Skeletal muscle satellite cell (primary cell): ENCODE measurements around the gene ABCA10.
"Not testable (repeated sequence)": the region's sequence is repeated elsewhere in the genome, so short reads cannot be mapped to it uniquely, and the experiment has no call there.

Experiments used
- H3K27me3 ChIP-seq: 2 replicates; pipeline ENCODE4 v1.7.0; 2013; ENCODE audit warnings: low read length; ENCODE audit not compliant: control insufficient read depth, insufficient read depth
- H3K36me3 ChIP-seq: 2 replicates; pipeline ENCODE4 v1.7.0; 2013; ENCODE audit warnings: mild to moderate bottlenecking, control low read depth, low read length; ENCODE audit not compliant: insufficient read depth
- H3K4me1 ChIP-seq: 2 replicates; pipeline ENCODE4 v1.7.0; 2013; ENCODE audit warnings: low read length; ENCODE audit not compliant: control insufficient read depth, insufficient read depth
- H3K4me2 ChIP-seq: 2 replicates; pipeline ENCODE4 v1.7.0; 2013; ENCODE audit warnings: mild to moderate bottlenecking, low read length
- H3K4me3 ChIP-seq: 2 replicates; pipeline ENCODE4 v1.7.0; 2013; ENCODE audit warnings: low read length
- H3K9ac ChIP-seq: 2 replicates; pipeline ENCODE4 v1.7.0; 2013; ENCODE audit warnings: mild to moderate bottlenecking, low read depth, low read length, moderate library complexity
- H3K9me3 ChIP-seq: replicated peaks from 2 replicates; pipeline ENCODE4 v1.7.0; 2013; ENCODE audit warnings: mild to moderate bottlenecking, control low read depth, low read length

The ABCA10 gene

GRCh38 chr17:69223809-69224208 lies 4.8 kb downstream of the ABCA10 start:
- no peaks in the 10 kb centered on the region for H3K27me3 ChIP-seq
- H3K9ac ChIP-seq, result no peak overlapping the region
- no peaks in the 10 kb centered on the region for H3K36me3 ChIP-seq
- H3K4me1 ChIP-seq, result no peaks in the 10 kb centered on the region
- H3K9me3 ChIP-seq, result no peaks in the 10 kb centered on the region
- H3K4me2 ChIP-seq, result no peak overlapping the region
- H3K4me3 ChIP-seq, result no peak overlapping the region

GRCh38 chr17:69222707-69223258 lies 5.8 kb downstream of the ABCA10 start:
- H3K4me2 ChIP-seq, result no peak overlapping the region
- no peaks in the 10 kb centered on the region for H3K36me3 ChIP-seq
- no peak overlapping the region for H3K4me3 ChIP-seq
- H3K4me1 ChIP-seq, result no peaks in the 10 kb centered on the region
- H3K9ac ChIP-seq, result no peak overlapping the region
- H3K9me3 ChIP-seq, result no peaks in the 10 kb centered on the region
- H3K27me3 ChIP-seq, result no peaks in the 10 kb centered on the region

GRCh38 chr17:69220098-69220497 lies 8.5 kb downstream of the ABCA10 start:
- Histone ChIP-seq H3K4me1 (no peaks in the 10 kb centered on the region), H3K4me3 (no peak overlapping the region), H3K9ac (no peak overlapping the region), H3K9me3 (no peaks in the 10 kb centered on the region), H3K27me3 (no peaks in the 10 kb centered on the region), H3K4me2 (no peak overlapping the region), H3K36me3 (no peaks in the 10 kb centered on the region)

- Histone ChIP-seq H3K4me2 (no peak overlapping the region), H3K36me3 (no peaks in the 10 kb centered on the region), H3K9me3 (no peaks in the 10 kb centered on the region), H3K4me3 (no peak overlapping the region), H3K27me3 (no peaks in the 10 kb centered on the region), H3K9ac (no peak overlapping the region), H3K4me1 (no peaks in the 10 kb centered on the region)
These were observed 9.6 kb downstream of the ABCA10 start for GRCh38 chr17:69218986-69219385.

- no peaks in the 10 kb centered on the region for H3K36me3 ChIP-seq
- no peaks in the 10 kb centered on the region for H3K9me3 ChIP-seq
- no peaks in the 10 kb centered on the region for H3K4me1 ChIP-seq
- H3K4me2 ChIP-seq, result no peak overlapping the region
- H3K9ac ChIP-seq, result no peak overlapping the region
- no peak overlapping the region for H3K4me3 ChIP-seq
- no peaks in the 10 kb centered on the region for H3K27me3 ChIP-seq
These were observed 15.4 kb downstream of the ABCA10 start for GRCh38 chr17:69213059-69213813.

GRCh38 chr17:69208640-69209039 lies 20.0 kb downstream of the ABCA10 start:
- H3K4me1 ChIP-seq, result no peaks in the 10 kb centered on the region
- H3K36me3 ChIP-seq, result no peaks in the 10 kb centered on the region
- H3K4me3 ChIP-seq, result no peak overlapping the region
- H3K9ac ChIP-seq, result no peak overlapping the region
- H3K27me3 ChIP-seq, result no peaks in the 10 kb centered on the region
- no peaks in the 10 kb centered on the region for H3K9me3 ChIP-seq
- H3K4me2 ChIP-seq, result no peak overlapping the region

GRCh38 chr17:69207151-69207550 lies 21.5 kb downstream of the ABCA10 start:
- H3K4me2 ChIP-seq, result no peak overlapping the region
- no peak overlapping the region for H3K9ac ChIP-seq
- no peaks in the 10 kb centered on the region for H3K36me3 ChIP-seq
- no peaks in the 10 kb centered on the region for H3K9me3 ChIP-seq
- no peaks in the 10 kb centered on the region for H3K4me1 ChIP-seq
- no peaks in the 10 kb centered on the region for H3K27me3 ChIP-seq
- H3K4me3 ChIP-seq, result no peak overlapping the region

GRCh38 chr17:69198238-69198637 lies 30.4 kb downstream of the ABCA10 start:
- H3K4me2 ChIP-seq, result no peak overlapping the region
- H3K4me1 ChIP-seq, result no peaks in the 10 kb centered on the region
- H3K36me3 ChIP-seq, result no peaks in the 10 kb centered on the region
- no peak overlapping the region for H3K4me3 ChIP-seq
- no peaks in the 10 kb centered on the region for H3K27me3 ChIP-seq
- H3K9ac ChIP-seq, result no peak overlapping the region
- H3K9me3 ChIP-seq, result no peaks in the 10 kb centered on the region

- not testable (repeated sequence) for H3K9me3 ChIP-seq, H3K27me3 ChIP-seq, H3K4me3 ChIP-seq, H3K36me3 ChIP-seq, H3K4me1 ChIP-seq, H3K9ac ChIP-seq, H3K4me2 ChIP-seq
These were observed 32.4 kb downstream of the ABCA10 start for GRCh38 chr17:69196105-69196653.

- Histone ChIP-seq H3K27me3 (no peaks in the 10 kb centered on the region), H3K4me1 (no peaks in the 10 kb centered on the region), H3K9ac (no peak overlapping the region), H3K4me2 (no peak overlapping the region), H3K4me3 (no peak overlapping the region), H3K9me3 (no peaks in the 10 kb centered on the region), H3K36me3 (no peaks in the 10 kb centered on the region)
These were observed 35.9 kb downstream of the ABCA10 start for GRCh38 chr17:69192754-69193153.

- Histone ChIP-seq H3K9me3 (no peaks in the 10 kb centered on the region), H3K27me3 (no peaks in the 10 kb centered on the region), H3K4me1 (no peaks in the 10 kb centered on the region), H3K9ac (no peak overlapping the region), H3K36me3 (no peaks in the 10 kb centered on the region), H3K4me3 (no peak overlapping the region), H3K4me2 (no peak overlapping the region)
These were observed 39.8 kb downstream of the ABCA10 start for GRCh38 chr17:69188796-69189195.

- Histone ChIP-seq H3K9me3 (no peaks in the 10 kb centered on the region), H3K4me2 (no peak overlapping the region), H3K9ac (no peak overlapping the region), H3K4me3 (no peak overlapping the region), H3K36me3 (no peaks in the 10 kb centered on the region), H3K4me1 (no peaks in the 10 kb centered on the region), H3K27me3 (no peaks in the 10 kb centered on the region)
These were observed 40.6 kb downstream of the ABCA10 start for GRCh38 chr17:69188064-69188463.
